GM18517 (cell line): ENCODE results near the gene ZNF224.
"Not testable (repeated sequence)": the region's sequence is repeated elsewhere in the genome, so short reads cannot be mapped to it uniquely, and the experiment has no call there.

Experiments
- ATAC-seq: cut with Tn5 transposase; IDR thresholded peaks from one replicate; pipeline ENCODE4 v1.9.1; 2021; ENCODE audit warnings: mild to moderate bottlenecking, moderate library complexity; ENCODE audit not compliant: unreplicated experiment

ZNF224 gene

DNA sequence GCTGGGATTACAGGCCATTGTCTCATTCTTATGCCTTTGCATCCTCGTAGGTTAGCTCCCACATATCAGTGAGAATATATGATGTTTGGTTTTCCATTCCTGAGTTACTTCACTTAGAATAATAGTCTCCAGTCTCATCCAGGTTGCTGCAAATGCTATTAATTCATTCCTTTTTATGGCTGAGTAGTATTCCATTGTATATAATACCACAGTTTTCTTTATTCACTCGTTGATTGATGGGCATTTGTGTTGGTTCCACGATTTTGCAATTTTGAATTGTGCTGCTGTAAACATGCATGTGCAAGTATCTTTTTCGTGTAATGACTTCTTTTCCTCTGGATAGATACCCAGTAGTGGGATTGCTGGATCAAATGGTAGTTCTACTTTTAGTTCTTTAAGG lies 27.0 kb downstream of the ZNF224 start:
- ATAC-seq = not testable (repeated sequence)

DNA sequence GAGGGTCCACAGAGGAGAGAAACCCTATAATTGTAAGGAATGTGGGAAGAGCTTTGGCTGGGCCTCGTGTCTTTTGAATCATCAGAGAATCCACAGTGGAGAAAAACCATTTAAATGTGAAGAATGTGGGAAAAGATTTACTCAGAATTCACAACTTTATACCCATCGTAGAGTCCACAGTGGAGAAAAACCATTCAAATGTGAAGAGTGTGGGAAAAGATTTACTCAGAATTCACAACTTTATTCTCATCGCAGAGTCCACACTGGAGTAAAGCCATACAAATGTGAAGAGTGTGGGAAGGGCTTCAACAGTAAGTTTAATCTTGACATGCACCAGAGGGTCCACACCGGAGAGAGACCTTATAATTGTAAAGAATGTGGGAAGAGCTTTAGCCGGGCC lies 37.8 kb downstream of the ZNF224 start:
- no peak for ATAC-seq

GRCh38 chr19:44141191-44142058 lies 47.3 kb downstream of the ZNF224 start, which contains the start of gene ZNF234:
ZNF234 (plus strand) TSS chr19:44141554; CDS start chr19:44144633, 3,079 bp downstream.
- ATAC-seq = no peak

- no peak for ATAC-seq
These were observed 47.9 kb downstream of the ZNF224 start for GRCh38 chr19:44142059-44142433.

DNA sequence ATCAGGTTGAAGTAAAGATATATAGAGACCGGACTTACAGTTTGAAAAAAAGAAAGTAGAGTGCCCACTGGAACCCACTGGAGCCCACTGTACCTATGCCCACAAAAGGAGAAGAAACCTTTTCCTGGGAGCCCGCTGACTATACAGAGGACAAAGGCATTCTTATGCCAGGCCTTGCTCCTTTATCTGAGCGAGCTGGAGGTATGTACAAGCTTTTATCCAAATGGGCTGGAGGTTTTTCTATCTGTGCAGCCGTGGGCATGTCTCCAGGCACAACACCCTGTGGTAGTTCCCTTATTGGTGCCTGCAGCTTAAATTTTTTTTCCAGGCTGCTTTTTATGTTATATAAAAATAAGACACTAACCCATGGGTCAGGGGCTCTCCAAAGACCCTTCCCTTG lies 55.6 kb downstream of the ZNF224 start:
- no peak for ATAC-seq

DNA sequence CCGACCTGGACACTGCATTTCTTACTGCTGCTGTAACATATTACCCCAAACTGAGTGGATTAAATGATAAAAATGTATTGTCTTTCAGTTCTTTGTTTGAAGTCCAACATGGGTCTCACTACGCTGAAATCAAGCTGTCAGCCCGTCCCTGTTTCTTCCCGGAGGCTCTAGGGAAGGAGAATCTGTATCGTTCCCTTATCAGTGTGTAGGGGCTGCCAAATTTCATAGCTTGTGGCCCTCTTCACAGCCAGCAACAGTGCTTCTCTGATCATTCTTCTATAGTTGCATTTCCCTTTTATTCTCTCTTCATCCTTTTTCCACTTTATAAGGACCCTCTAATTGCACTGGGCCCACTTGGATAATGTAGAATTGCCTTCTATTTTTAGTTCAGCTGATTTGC lies 57.3 kb downstream of the ZNF224 start:
- ATAC-seq = no peak

GRCh38 chr19:44156475-44156874 lies 62.3 kb downstream of the ZNF224 start:
- ATAC-seq = no peak
